Mesodermal cell (in vitro differentiated cells): ENCODE data around the gene LGALS4.
"Not testable (repeated sequence)": the region's sequence is repeated elsewhere in the genome, so short reads cannot be mapped to it uniquely, and the experiment has no call there.

ENCODE experiments used
- H3K27ac ChIP-seq: 2 replicates; pipeline ENCODE4 v1.7.0; 2013; ENCODE audit warnings: mild to moderate bottlenecking, low read depth, low read length, moderate library complexity; ENCODE audit not compliant: severe bottlenecking
- H3K36me3 ChIP-seq: 2 replicates; pipeline ENCODE4 v1.7.1; 2013; ENCODE audit warnings: mild to moderate bottlenecking, low read length, moderate library complexity; ENCODE audit not compliant: control insufficient read depth, insufficient read depth
- H3K4me1 ChIP-seq: one replicate; pipeline ENCODE4 v1.7.1; 2013; ENCODE audit warnings: mild to moderate bottlenecking, low read length; ENCODE audit not compliant: insufficient read depth, control insufficient read depth, poor library complexity, severe bottlenecking
- H3K4me3 ChIP-seq: 2 replicates; pipeline ENCODE4 v1.7.0; 2013; ENCODE audit warnings: low read length, control low read depth, mild to moderate bottlenecking; ENCODE audit not compliant: insufficient read depth, poor library complexity, severe bottlenecking; ENCODE audit errors: extremely low read depth
- H3K9me3 ChIP-seq: 2 replicates; pipeline ENCODE4 v1.7.1; 2013; ENCODE audit warnings: mild to moderate bottlenecking, low read length, moderate library complexity; ENCODE audit not compliant: control insufficient read depth
- WGBS, 2 experiments: methylation state at CpG; one replicate each; pipeline ENCODE4 v1.1.5; 2013; ENCODE audit warnings: missing lambda C conversion rate in 2 of 2; ENCODE audit not compliant: insufficient coverage in 2 of 2; 5-methylcytosine and 5-hydroxymethylcytosine counted together

The LGALS4 gene

GRCh38 chr19:38805180-38805579 lies 7.6 kb downstream of the LGALS4 start:
- Histone ChIP-seq H3K4me1 (peaks cover 5% of the 10 kb centered on the region), H3K27ac (no peak overlapping the region), H3K36me3 (no peaks in the 10 kb centered on the region), H3K4me3 (no peak overlapping the region), H3K9me3 (no peaks in the 10 kb centered on the region)
- WGBS, 2 experiments: 88 to 89% methylated on average over 1 of the region's 1 CpG

GRCh38 chr19:38803543-38803942 lies 9.2 kb downstream of the LGALS4 start:
- Histone ChIP-seq H3K36me3 (no peaks in the 10 kb centered on the region), H3K4me1 (peaks cover 5% of the 10 kb centered on the region), H3K9me3 (no peaks in the 10 kb centered on the region), H3K27ac (no peak overlapping the region), H3K4me3 (no peak overlapping the region)
- 94 to 100% methylated on average over 3 of the region's 10 CpGs for WGBS, 2 experiments

- H3K36me3 ChIP-seq: no peaks in the 10 kb centered on the region
- H3K27ac ChIP-seq: no peak overlapping the region
- no peak overlapping the region for H3K4me3 ChIP-seq
- H3K9me3 ChIP-seq: no peaks in the 10 kb centered on the region
- 98% methylated on average over 6 to 12 of the region's 12 CpGs for WGBS, 2 experiments
- peaks cover 5% of the 10 kb centered on the region for H3K4me1 ChIP-seq
These were observed 11.2 kb downstream of the LGALS4 start for GRCh38 chr19:38801359-38802095.

- H3K9me3 ChIP-seq: no peaks in the 10 kb centered on the region
- no peak overlapping the region for H3K4me3 ChIP-seq
- 79 to 87% methylated on average over 4 to 5 of the region's 5 CpGs for WGBS, 2 experiments
- peaks cover 5% of the 10 kb centered on the region for H3K4me1 ChIP-seq
- H3K36me3 ChIP-seq: no peaks in the 10 kb centered on the region
- H3K27ac ChIP-seq: no peak overlapping the region
These were observed 12.0 kb downstream of the LGALS4 start for GRCh38 chr19:38800577-38801347.

- no peaks in the 10 kb centered on the region for H3K9me3 ChIP-seq
- 83 to 94% methylated on average over 4 to 7 of the region's 10 CpGs for WGBS, 2 experiments
- H3K4me3 ChIP-seq: no peak overlapping the region
- H3K27ac ChIP-seq: no peak overlapping the region
- H3K36me3 ChIP-seq: no peaks in the 10 kb centered on the region
- H3K4me1 ChIP-seq: no peaks in the 10 kb centered on the region
These were observed 13.6 kb downstream of the LGALS4 start for GRCh38 chr19:38799104-38799503.

- H3K4me3 ChIP-seq, H3K36me3 ChIP-seq, H3K27ac ChIP-seq, H3K9me3 ChIP-seq, H3K4me1 ChIP-seq: not testable (repeated sequence)
- no CpG with 5 or more reads among the region's 33 CpGs for WGBS, 2 experiments
These were observed 15.0 kb downstream of the LGALS4 start for GRCh38 chr19:38797781-38798180.

GRCh38 chr19:38796154-38796553 lies 16.6 kb downstream of the LGALS4 start:
- H3K4me3 ChIP-seq: no peak overlapping the region
- WGBS, 2 experiments: no CpG with 5 or more reads among the region's 2 CpGs
- H3K36me3 ChIP-seq: no peaks in the 10 kb centered on the region
- H3K27ac ChIP-seq: no peak overlapping the region
- peaks cover 8% of the 10 kb centered on the region for H3K4me1 ChIP-seq
- no peaks in the 10 kb centered on the region for H3K9me3 ChIP-seq

GRCh38 chr19:38795549-38795948 lies 17.2 kb downstream of the LGALS4 start:
- Histone ChIP-seq H3K4me1 (peaks cover 8% of the 10 kb centered on the region), H3K36me3 (no peaks in the 10 kb centered on the region), H3K27ac (no peak overlapping the region), H3K4me3 (no peak overlapping the region), H3K9me3 (no peaks in the 10 kb centered on the region)
- WGBS, 2 experiments: 90 to 92% methylated on average over 3 of the region's 4 CpGs

GRCh38 chr19:38793671-38794070 lies 19.1 kb downstream of the LGALS4 start:
- Histone ChIP-seq H3K9me3 (no peaks in the 10 kb centered on the region), H3K36me3 (no peaks in the 10 kb centered on the region), H3K4me1 (peaks cover 8% of the 10 kb centered on the region), H3K4me3 (no peak overlapping the region), H3K27ac (no peak overlapping the region)
- 93 to 100% methylated on average over 2 to 4 of the region's 5 CpGs for WGBS, 2 experiments

- Histone ChIP-seq H3K9me3 (no peaks in the 10 kb centered on the region), H3K4me3 (no peak overlapping the region), H3K4me1 (peaks cover 8% of the 10 kb centered on the region), H3K36me3 (no peaks in the 10 kb centered on the region), H3K27ac (no peak overlapping the region)
- whole genome bisulfite sequencing, 2 experiments: 91 to 100% methylated on average over 5 of the region's 8 CpGs
These were observed 19.6 kb downstream of the LGALS4 start for GRCh38 chr19:38793177-38793576.
